A549 (cell line): ENCODE data around the gene ZDHHC3. TPM values are rescaled to one million over a fixed set of nuclear protein-coding genes. Genes with fewer than 3 reads are reported as not detected.

Source experiments
- ATAC-seq, 2 experiments: fragments of 200-7000 bp in 1 of 2; fragments of >200 bp in 1 of 2; cut with Nextera tagmentation in 1 of 2; cut with Tn5 transposase in 1 of 2; 3 replicates each; pipeline versions ENCODE4 v1.8.0 to v1.9.1; 2018 to 2020; ENCODE audit warnings: mild to moderate bottlenecking in 1 of 2, moderate library complexity in 1 of 2
- CTCF ChIA-PET: fragments of 300-600 bp; sonication (Branson Sonifier 250); formaldehyde crosslinking; extraction: SDS; loops from one replicate; lab custom pipeline; 2021; ENCODE audit warnings: antibody characterized with exemption, inconsistent platforms; lab: Yijun Ruan, JAX
- POLR2A ChIA-PET: fragments of 350-600 bp; formaldehyde crosslinking; extraction: SDS; loops from one replicate; lab custom pipeline; 2021; ENCODE audit warnings: antibody characterized with exemption, inconsistent platforms; lab: Yijun Ruan, JAX
- DNase-seq, 2 experiments: peaks; one replicate each; pipeline versions ENCODE4 v3.0.0 to v3.0.0-alpha.2; 2011 to 2016; ENCODE audit warnings: low read depth in 1 of 2, low spot score in 1 of 2
- FAIRE-seq: peaks from 2 replicates; lab custom pipeline; 2011; peaks lifted over from hg19 to GRCh38; lab: Jason Lieb, UNC
- H3K27ac ChIP-seq, 2 experiments: fragments of >200 bp; sonication (Bioruptor Twin); formaldehyde crosslinking; 3 replicates each; pipeline ENCODE4 v1.5.1; 2016 to 2017
- H3K4me1 ChIP-seq: fragments of >200 bp; sonication (Bioruptor Twin); formaldehyde crosslinking; 3 replicates; pipeline ENCODE4 v1.6.1; 2016
- H3K4me2 ChIP-seq: fragments of >200 bp; sonication (Bioruptor Twin); formaldehyde crosslinking; 3 replicates; pipeline ENCODE4 v1.6.1; 2016
- H3K4me3 ChIP-seq: fragments of >200 bp; sonication (Bioruptor Twin); formaldehyde crosslinking; 3 replicates; pipeline ENCODE4 v1.5.1; 2016
- H3K9me3 ChIP-seq: fragments of >200 bp; sonication (Bioruptor Twin); formaldehyde crosslinking; 3 replicates; pipeline ENCODE4 v1.6.1; 2016
- BCL3 ChIP-seq: fragments of >200 bp; sonication (Bioruptor Twin); formaldehyde crosslinking; IDR thresholded peaks from 3 replicates; pipeline ENCODE4 v1.6.1; 2016
- BHLHE40 ChIP-seq: IDR thresholded peaks from 2 replicates; pipeline ENCODE4 v1.6.1; 2012; ENCODE audit warnings: low read depth, low read length, inconsistent platforms
- CEBPB ChIP-seq, 2 experiments: fragments of >200 bp in 1 of 2; sonication (Bioruptor Twin) in 1 of 2; formaldehyde crosslinking in 1 of 2; IDR thresholded peaks; 2 replicates each; pipeline ENCODE4 v1.6.1; 2012 to 2016
- ELK1 ChIP-seq: fragments of 150-350 bp; IDR thresholded peaks from 2 replicates; pipeline ENCODE4 v1.6.1; 2014; ENCODE audit warnings: low read depth, mild to moderate bottlenecking, low read length
- FOSB ChIP-seq: fragments of 250-450 bp; sonication (Bioruptor Pico); IDR thresholded peaks from 2 replicates; pipeline ENCODE4 v1.5.0; 2020; ENCODE audit warnings: mild to moderate bottlenecking, moderate library complexity
- FOSL2 ChIP-seq, 2 experiments: fragments of 450-650 bp in 1 of 2; fragments of >200 bp in 1 of 2; sonication (Bioruptor Twin) in 1 of 2; formaldehyde crosslinking; IDR thresholded peaks; 2 replicates each; pipeline versions ENCODE4 v1.5.0 to v1.6.1; 2016 to 2020; ENCODE audit warnings: mild to moderate bottlenecking in 1 of 2, moderate library complexity in 1 of 2
- GATA3 ChIP-seq: IDR thresholded peaks from 2 replicates; pipeline ENCODE4 v1.6.1; 2012; ENCODE audit warnings: borderline replicate concordance
- HDAC2 ChIP-seq: fragments of 200-600 bp; sonication (generic); IDR thresholded peaks from 2 replicates; pipeline ENCODE4 v1.6.1; 2016
- HOXB13 ChIP-seq: fragments of 250-450 bp; sonication (Bioruptor Pico); IDR thresholded peaks from 2 replicates; pipeline ENCODE4 v1.5.0; 2020; ENCODE audit warnings: low read depth, mild to moderate bottlenecking, moderate library complexity
- HOXB5 ChIP-seq: fragments of 250-450 bp; sonication (Bioruptor Pico); IDR thresholded peaks from 2 replicates; pipeline ENCODE4 v1.5.0; 2020; ENCODE audit warnings: mild to moderate bottlenecking, moderate library complexity
- JUN ChIP-seq, 2 experiments: fragments of >200 bp; sonication (Bioruptor Twin); formaldehyde crosslinking; IDR thresholded peaks; 2 replicates in 1 of 2; 3 replicates in 1 of 2; pipeline ENCODE4 v1.6.1; 2016 to 2017
- JUNB ChIP-seq: fragments of >200 bp; sonication (Bioruptor Twin); formaldehyde crosslinking; IDR thresholded peaks from 2 replicates; pipeline ENCODE4 v1.6.1; 2016
- KDM5A ChIP-seq: fragments of 200-600 bp; sonication (generic); IDR thresholded peaks from 2 replicates; pipeline ENCODE4 v1.6.1; 2016; ENCODE audit warnings: antibody characterized with exemption, mild to moderate bottlenecking
- MAFK ChIP-seq: fragments of 450-650 bp; IDR thresholded peaks from 2 replicates; pipeline ENCODE4 v1.6.1; 2014; ENCODE audit not compliant: partially characterized antibody
- MAZ ChIP-seq: fragments of 150-350 bp; IDR thresholded peaks from 2 replicates; pipeline ENCODE4 v1.6.1; 2014; ENCODE audit warnings: antibody characterized with exemption, low read depth, low read length, borderline replicate concordance
- NFE2L2 ChIP-seq: fragments of 150-350 bp; conservative IDR thresholded peaks from 2 replicates; pipeline ENCODE4 v1.6.1; 2014; ENCODE audit warnings: low read length
- NR3C1 ChIP-seq: fragments of >200 bp; sonication (Bioruptor Twin); formaldehyde crosslinking; IDR thresholded peaks from 3 replicates; pipeline ENCODE4 v1.6.1; 2017
- POLR2A ChIP-seq: IDR thresholded peaks from 2 replicates; pipeline ENCODE4 v1.6.1; 2012; ENCODE audit warnings: mild to moderate bottlenecking, low read length
- RARB ChIP-seq: fragments of 250-450 bp; sonication (Bioruptor Pico); IDR thresholded peaks from 2 replicates; pipeline ENCODE4 v1.8.0; 2021; ENCODE audit warnings: mild to moderate bottlenecking, moderate library complexity
- SREBF2 ChIP-seq: fragments of 450-650 bp; IDR thresholded peaks from 2 replicates; pipeline ENCODE4 v1.6.1; 2014; ENCODE audit warnings: mild to moderate bottlenecking, moderate library complexity
- TP53 ChIP-seq: fragments of 250-450 bp; sonication (Bioruptor Pico); IDR thresholded peaks from 2 replicates; pipeline ENCODE4 v1.5.0; 2021; ENCODE audit warnings: mild to moderate bottlenecking, moderate library complexity
- USF2 ChIP-seq: fragments of 450-650 bp; IDR thresholded peaks from 2 replicates; pipeline ENCODE4 v1.6.1; 2014; ENCODE audit warnings: antibody characterized with exemption
- ZNF302 ChIP-seq: fragments of 250-450 bp; sonication (Bioruptor Pico); IDR thresholded peaks from 2 replicates; pipeline ENCODE4 v1.9.0; 2021; ENCODE audit warnings: inconsistent platforms, mild to moderate bottlenecking, moderate library complexity
- WGBS: methylation state at CpG from one replicate; pipeline ENCODE4 v1.1.6; 2017; ENCODE audit errors: missing lambda C conversion rate; 5-methylcytosine and 5-hydroxymethylcytosine counted together
- polyA plus RNA-seq, 4 experiments: library from polyadenylated mRNA; depleted of rRNA in 3 of 4; stranded (reverse); fragments of >200 nt; fragmentation: RNase III in 1 of 4; extraction: RNeasy Plus Mini Kit Qiagen cat#74134 plus additional on column Dnase treatment in 1 of 4; gene quantifications; 2 replicates in 3 of 4; 3 replicates in 1 of 4; pipeline ENCODE4 v1.2.3, GENCODE V29; 2011 to 2017
- TF ChIP-seq, protein P1 (sequence below): fragments of 250-450 bp; sonication (Bioruptor Pico); IDR thresholded peaks from 2 replicates; pipeline ENCODE4 v1.5.0; 2020; ENCODE audit warnings: low read depth, mild to moderate bottlenecking, moderate library complexity
- TF ChIP-seq, protein P2 (sequence below): fragments of >200 bp; sonication (Bioruptor Twin); formaldehyde crosslinking; IDR thresholded peaks from 2 replicates; pipeline ENCODE4 v1.6.1; 2016

ZDHHC3 gene
- polyA plus RNA-seq, 2 of the 4 experiments (the other 2 are of a cell fraction), result 28.7 to 57.7 TPM

GRCh38 chr3:44996556-44996969, 20.6 kb upstream of the ZDHHC3 start:
- Histone ChIP-seq H3K9me3 (no peaks in the 10 kb centered on the region), H3K4me1 (peaks cover 18% of the 10 kb centered on the region), H3K4me2 (no peak overlapping the region), H3K4me3 (no peak overlapping the region), H3K27ac (no peak overlapping the region)
- no peak for FAIRE-seq
- 86% methylated on average over 3 of the region's 3 CpGs for WGBS
- CTCF ChIA-PET, result no interaction called here
- no peak for TF ChIP-seq RARB (CRISPR knock-in tag)
- TF ChIP-seq CEBPB (IDR thresholded peaks at IDR 0.05), result no peak
- no peak for TF ChIP-seq MAFK
- no peak for TF ChIP-seq HOXB5 (CRISPR knock-in tag)
- no peak for TF ChIP-seq BHLHE40
- no peak for TF ChIP-seq POLR2A
- no peak for TF ChIP-seq FOSL2 (IDR thresholded peaks at IDR 0.05)
- no peak for TF ChIP-seq FOSL2 (CRISPR knock-in tag; IDR thresholded peaks at IDR 0.05)
- TF ChIP-seq NR3C1, result no peak
- TF ChIP-seq MAZ, result no peak
- TF ChIP-seq ELK1, result no peak
- TF ChIP-seq HDAC2, result no peak
- POLR2A ChIA-PET, result no interaction called here
- no peak for DNase-seq
- ATAC-seq, result no peak

GRCh38 chr3:44995142-44995770, 19.3 kb upstream of the ZDHHC3 start:
- Histone ChIP-seq H3K27ac (no peak overlapping the region), H3K4me3 (no peak overlapping the region), H3K4me2 (no peak overlapping the region), H3K9me3 (no peaks in the 10 kb centered on the region), H3K4me1 (peaks cover 18% of the 10 kb centered on the region)
- FAIRE-seq (no peak), ATAC-seq (no peak), DNase-seq (no peak)
- CTCF ChIA-PET, result no interaction called here
- WGBS, result 88% methylated on average over 8 of the region's 8 CpGs
- POLR2A ChIA-PET, result no interaction called here
- no peak for TF ChIP-seq ZNF302 (CRISPR knock-in tag)
- no peak for TF ChIP-seq FOSB (CRISPR knock-in tag)
- no peak for TF ChIP-seq KDM5A
- TF ChIP-seq NFE2L2, result no peak
- TF ChIP-seq, protein P1, sequence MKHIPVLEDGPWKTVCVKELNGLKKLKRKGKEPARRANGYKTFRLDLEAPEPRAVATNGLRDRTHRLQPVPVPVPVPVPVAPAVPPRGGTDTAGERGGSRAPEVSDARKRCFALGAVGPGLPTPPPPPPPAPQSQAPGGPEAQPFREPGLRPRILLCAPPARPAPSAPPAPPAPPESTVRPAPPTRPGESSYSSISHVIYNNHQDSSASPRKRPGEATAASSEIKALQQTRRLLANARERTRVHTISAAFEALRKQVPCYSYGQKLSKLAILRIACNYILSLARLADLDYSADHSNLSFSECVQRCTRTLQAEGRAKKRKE, result no peak
- no peak for TF ChIP-seq MAZ
- no peak for TF ChIP-seq GATA3
- TF ChIP-seq USF2, result no peak
- TF ChIP-seq ELK1, result no peak
- TF ChIP-seq POLR2A, result no peak
- no peak for TF ChIP-seq JUN (IDR thresholded peaks at IDR 0.05)
- no peak for TF ChIP-seq TP53
- TF ChIP-seq SREBF2, result no peak
- TF ChIP-seq NR3C1, result no peak
- TF ChIP-seq JUNB, result no peak
- no peak for TF ChIP-seq BCL3
- TF ChIP-seq, protein P2, sequence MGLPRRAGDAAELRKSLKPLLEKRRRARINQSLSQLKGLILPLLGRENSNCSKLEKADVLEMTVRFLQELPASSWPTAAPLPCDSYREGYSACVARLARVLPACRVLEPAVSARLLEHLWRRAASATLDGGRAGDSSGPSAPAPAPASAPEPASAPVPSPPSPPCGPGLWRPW, result no peak
- TF ChIP-seq HOXB13 (CRISPR knock-in tag), result no peak
